ENCODE data around the gene OGA.

Gene OGA

DNA sequence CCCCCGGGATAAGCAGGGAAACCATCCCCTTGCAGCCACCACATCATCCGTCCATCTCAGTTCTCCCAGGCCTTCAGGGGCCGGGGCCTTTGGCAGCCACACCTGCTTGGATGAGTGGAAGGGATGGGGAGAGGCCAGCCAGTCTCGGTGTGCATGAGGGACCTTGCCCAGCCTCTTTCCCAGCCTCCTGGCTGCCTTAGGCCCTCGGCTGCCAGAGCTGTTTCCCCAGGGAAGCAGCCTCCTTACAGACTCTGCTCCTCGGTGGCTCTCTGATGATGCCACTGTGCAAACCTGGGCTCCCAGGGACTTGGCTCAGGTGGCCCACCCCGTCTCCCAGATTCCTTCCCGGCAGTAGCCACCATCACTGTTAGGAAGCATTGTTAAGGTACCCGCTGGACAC, 57.0 kb downstream of the OGA start:
- DNase-seq (ENCODE audit: low read depth in 2 of 3, low spot score in 1 of 3): no peak

DNA sequence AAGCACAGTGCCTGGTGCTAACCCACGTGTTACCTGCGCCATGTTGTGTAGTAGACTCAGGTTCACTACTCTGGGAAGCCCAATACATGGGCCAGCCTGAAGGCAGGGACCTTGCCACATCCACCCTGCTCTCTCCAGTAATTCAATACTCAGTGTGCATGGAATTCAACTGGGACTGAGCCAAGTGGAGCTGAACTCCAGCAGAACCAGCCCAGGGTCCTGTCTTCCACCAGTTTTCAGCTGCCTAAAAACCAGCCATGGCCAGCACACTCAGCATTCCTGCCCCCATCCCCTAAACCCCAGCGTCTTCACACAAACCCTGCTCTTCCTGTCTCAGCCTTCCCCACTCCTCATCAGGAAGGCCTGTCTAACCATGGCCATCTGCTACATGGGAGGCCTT, 57.7 kb downstream of the OGA start:
- DNase-seq (ENCODE audit: low read depth in 2 of 3, low spot score in 1 of 3): no peak

DNA sequence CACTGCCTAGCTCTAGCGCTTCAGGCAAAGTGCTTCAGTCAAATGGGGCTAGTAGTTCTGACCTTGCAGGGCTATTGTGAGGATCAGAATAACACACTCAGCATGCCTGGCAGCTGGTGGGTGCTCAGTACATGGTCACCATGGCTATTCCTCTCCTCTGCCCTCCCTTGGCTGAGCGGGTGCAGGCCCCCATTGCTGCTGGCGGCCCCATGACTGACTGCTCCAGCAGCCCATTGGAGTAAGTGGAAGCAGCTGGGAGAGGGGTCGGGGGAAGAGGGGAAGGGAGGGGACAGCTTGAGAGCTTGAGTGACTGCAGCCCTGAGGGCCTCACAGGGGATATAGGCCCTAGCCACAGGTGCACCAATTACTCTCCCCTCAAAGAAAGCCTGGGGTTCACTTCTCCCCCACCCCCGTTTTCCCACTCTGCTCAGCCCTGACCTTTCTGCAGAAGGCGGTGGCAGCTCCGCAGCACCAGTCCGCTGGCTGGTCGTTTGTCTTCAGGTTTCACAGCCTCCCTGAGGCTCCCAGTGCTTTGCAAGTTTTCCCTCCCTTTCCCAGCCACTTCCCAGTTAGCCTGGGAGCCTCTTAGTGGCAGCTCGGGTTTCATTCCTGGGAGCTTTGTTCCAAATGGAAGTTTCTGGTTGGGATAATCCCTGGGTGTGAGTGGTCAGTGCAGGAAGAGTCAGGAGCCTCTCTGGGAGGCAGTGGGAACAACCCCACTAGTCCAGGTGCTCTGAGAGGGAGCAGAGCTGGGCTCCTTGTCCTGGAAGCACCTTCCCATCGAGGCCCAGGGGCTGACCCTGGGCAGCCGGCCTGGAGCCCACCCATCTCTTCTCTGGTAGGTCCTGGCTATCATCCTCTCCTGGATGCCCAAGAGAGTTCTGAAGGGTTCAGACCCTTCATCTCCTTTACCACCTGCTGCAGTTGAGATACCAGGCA, 58.7 kb downstream of the OGA start:
- DNase-seq (ENCODE audit: low read depth in 2 of 3, low spot score in 1 of 3): no peak

DNA sequence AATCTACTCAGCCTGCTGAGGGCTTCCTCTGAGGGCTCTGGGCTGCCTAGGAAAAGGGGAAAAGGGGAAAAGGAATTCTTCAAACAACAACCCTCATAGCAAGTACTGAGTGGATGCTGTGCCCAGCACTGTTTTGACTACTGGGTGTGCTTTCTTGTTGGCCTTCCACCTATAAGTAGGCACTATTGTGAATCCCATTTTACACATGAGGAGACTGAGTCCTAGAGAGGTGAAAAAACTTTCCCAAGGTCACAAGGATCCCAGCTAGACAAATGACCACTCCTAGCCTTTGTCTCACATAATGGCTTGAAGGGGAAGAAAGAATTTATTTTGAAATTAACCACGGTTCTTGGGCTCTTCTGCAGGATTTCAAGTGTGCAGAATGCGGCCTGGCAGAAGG, 59.4 kb downstream of the OGA start:
- no peak for DNase-seq (ENCODE audit: low read depth in 2 of 3, low spot score in 1 of 3)

DNA sequence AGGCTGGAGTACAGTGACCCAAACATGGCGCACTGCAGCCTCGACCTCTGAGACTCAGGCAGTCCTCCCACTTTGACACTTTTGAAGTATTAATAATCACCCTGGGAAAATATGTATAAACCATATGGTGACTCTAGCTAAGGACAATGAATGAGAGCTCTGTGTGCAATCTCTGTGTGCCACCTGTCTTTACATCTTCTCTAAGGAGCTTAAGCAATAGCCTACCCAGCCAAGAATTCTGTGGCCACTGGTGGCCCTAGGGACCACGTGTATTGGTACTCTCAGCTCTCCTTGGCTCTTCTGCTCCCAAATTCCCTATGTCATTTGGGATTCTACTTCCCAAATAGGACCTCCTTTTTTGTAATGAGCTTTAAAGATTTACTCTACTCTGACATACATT, 66.0 kb downstream of the OGA start:
- no peak for DNase-seq (ENCODE audit: low read depth in 2 of 3, low spot score in 1 of 3)

DNA sequence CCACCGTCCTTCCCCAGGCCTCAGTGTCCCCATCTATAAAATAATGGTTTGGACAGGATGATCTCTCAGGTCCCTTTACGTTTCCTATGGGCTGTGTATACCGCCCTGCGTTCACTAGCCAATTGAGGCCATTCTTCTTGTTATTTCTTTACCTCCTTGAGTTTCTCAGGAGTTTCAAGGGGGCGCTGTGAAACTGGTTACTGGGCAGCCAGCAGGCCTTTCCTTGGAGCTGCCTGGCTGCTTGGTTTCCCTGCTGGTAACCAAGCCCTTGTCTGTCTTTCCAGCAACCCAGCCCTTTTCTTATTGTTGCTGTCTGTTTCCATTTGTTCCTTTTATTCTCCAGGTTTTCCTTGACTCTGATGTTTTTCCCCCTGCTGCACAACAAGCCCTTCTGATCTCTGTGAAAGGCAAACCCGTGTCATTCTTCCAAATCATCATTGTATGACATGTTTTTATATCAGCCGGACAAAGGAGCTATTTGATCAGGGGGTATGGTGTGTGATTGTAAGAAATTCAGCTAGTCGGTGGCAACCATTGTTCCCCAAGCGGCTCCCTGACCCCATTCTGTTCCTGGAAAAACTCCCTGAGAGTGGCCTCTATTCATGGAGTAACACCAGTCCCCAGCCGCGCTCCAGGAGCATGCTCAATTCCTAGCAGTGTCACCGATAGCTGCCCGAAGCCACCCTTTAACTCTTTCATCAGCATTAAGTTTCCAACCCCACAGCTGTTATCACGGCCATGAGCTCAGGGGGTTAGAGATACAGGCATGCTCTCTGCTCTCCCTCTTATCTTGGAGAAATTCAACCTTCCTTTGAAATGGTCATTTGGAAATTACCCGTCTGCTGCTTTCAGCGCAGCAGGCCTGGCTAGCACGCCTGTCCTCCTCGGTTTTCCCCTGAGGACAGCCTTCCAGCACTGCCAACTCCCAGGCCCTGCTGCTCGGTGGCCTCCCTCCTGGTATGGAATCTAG, 68.9 kb downstream of the OGA start:
- DNase-seq (ENCODE audit: low read depth in 2 of 3, low spot score in 1 of 3): no peak

DNA sequence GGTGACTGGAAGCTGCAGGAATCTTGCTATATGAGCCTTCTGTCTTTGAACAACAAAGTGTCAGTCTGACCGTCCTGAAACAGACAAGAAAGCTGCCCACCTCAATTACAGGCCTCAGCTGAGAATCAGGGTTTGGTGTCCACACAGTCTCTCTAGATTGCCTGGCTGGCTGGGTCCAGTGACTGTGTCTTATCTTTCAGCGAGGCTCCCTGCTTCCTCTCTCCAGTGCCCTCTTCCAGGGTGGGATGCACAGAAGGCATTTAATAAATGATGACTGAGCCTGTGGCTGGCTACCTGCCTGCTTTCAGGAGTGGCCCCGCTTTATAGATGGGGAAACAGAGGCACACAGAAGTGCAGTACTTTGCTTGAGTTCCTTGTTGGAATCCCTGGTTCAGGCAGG, 69.7 kb downstream of the OGA start:
- no peak for DNase-seq (ENCODE audit: low read depth in 2 of 3, low spot score in 1 of 3)

DNA sequence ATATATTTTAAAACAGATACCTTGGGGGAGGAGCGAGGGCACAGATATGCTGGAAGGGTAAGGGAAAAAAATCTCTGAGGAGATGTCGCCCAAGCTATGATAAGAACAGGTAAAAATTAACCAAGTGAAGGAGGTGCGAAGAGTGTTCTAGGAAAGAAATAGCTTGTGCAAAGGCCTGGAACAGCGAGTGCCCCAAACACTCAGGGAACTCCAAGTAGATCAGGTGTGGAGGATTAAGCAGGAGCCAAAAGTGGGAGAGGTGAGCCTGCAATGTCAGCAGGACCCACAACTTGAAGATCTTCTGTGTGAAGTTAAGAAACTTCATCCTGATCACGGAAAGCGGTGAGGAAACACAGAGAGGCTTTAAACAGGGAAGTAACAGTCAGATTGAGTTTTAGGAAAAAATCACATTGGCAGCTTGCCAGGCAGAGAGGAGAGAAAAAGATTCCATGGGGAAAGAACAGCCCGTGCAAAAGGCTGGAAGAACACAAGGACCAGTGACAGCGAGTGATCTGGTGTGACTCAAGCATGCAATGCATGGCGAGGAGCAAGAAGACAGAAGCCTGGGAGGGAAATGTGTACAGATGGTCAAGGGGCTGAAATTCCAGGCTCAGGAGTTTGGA, 73.1 kb downstream of the OGA start:
- DNase-seq (ENCODE audit: low read depth in 2 of 3, low spot score in 1 of 3): no peak

DNA sequence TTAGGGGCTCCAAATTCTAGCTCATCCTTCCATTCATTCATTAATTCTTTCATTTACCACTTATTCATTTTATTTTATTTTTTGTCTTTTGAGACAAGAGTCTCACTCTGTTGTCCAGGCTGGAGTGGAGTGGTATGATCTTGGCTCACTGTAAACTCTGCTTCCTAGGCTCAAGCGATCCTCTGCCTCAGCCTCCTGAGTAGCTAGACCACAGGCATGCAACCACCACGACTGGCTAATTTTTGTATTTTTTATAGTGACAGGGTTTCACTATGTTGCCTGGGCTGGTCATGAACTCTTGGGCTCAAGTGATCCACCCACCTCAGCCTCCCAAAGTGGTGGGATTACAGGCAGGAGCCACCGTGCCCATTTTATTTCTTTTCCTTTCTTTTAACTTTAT, 74.0 kb downstream of the OGA start:
- DNase-seq (ENCODE audit: low read depth in 2 of 3, low spot score in 1 of 3): no peak

DNA sequence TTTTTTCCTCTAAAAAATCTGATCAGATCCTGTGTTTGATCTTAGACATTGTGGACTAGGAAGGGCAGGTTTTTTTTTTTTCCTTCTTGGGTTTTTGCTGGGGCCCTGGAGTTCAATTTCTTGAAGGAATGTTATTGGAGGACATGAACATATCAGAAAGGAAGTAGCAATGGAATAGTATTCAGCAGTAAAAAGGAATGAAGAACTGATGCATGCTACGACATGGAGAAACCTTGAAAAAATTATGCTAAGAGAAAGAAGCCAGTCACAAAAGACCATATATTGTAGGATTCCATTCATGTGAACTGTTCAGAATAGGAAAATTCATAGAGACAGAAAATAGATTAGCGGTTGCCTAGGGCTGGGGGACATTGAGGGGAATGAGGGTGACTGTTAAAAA, 76.3 kb downstream of the OGA start:
- DNase-seq (ENCODE audit: low read depth in 2 of 3, low spot score in 1 of 3): no peak

DNA sequence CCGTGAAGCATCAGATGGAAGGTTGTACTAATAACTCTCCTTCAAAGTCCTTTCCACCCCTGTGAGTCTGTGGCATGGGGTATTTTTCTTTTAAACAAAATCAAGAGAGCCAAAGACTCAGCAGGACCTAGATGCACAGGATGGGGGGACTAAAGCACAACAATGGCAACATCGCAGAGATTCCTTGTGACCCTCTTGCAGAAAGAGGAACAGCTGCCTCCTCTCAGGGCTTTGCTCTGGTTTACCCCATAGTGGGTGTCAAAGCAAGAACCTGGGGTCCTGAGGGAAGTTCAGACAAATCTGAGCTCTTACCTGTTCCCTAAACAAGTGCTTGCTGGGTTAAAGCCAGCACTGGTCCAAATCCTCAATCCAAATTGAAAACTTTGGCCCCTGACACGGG, 81.6 kb downstream of the OGA start:
- DNase-seq (ENCODE audit: low read depth in 2 of 3, low spot score in 1 of 3): no peak
